HG03039 (cell line): ENCODE data around the gene BARX1.
"Not testable (repeated sequence)": the region's sequence is repeated elsewhere in the genome, so short reads cannot be mapped to it uniquely, and the experiment has no call there.

ENCODE experiments used
- ATAC-seq: cut with Tn5 transposase; IDR thresholded peaks from one replicate; pipeline ENCODE4 v1.9.1; 2021; ENCODE audit warnings: mild to moderate bottlenecking, moderate library complexity; ENCODE audit not compliant: unreplicated experiment

BARX1 gene

DNA sequence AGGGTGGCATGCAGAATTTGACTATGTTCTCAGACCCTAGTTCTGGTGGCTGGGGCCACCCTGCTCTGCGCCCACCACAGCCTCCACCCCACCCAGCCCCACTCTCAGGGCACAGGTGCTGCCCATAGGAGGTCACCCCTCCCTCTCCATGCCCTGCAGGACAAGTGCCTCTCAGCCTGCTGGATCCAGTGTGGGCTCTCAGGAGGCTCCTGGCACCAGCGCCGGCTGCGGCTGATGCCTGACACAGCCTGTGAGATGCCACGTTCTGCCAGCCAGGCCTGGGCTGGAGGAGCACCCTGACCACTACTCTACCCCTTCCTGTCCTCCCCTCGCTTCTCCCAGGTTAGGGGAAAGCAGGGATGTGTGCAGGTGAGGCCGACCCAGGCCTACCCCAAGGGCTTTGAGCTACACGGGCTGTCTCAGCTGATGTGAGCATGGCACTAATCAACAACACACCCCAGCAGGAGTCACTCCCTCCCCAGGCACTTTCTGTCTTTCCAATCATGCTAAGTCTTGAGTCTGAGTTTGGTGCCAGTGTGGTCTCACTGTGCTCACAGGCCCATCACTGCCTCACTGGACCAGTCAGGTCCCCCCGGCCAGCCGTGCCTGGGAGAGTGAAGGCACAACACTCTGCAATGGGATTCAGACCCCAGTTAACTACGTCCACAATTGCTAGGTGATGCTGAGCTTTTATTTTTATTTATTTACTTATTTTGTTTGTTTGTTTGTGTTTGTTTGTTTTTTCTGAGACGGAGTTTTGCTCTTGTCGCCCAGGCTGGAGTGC lies 12.1 kb upstream of the BARX1 start:
- no peak for ATAC-seq

DNA sequence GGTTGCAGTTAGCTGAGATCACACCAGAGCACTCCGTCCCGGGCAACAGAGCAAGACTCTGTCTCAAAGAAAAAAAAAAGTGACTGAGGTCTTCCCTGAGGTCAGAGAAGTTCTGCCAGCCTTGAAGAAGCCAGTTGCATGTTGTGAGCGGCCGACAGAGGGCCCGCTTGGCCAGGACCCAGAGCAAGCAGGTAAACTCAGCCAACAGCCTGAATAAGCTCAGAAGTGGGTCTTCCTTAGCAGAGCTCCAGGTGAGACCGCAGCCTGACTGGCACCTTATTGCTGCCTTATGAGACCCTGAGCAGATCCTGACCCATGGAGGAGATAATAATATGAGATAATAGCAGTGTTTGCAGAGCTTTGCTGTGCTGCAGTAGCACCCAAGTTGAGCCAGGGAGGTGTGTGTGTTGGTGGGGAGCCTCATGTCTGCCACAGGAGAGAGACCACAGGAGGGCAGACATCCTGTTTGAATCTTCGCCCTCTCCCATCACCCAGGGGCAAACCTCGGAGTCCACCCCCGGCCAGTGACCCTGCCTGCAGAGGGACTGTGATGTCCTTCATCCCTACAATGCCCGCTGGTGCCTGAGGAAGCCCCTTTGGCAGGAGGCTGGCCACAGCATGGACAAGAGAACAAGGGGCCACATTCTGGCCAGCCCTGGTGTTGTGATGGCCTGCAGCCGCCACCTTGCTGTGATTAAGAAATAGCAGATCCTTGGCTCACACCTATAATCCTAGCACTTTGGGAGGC lies 10.8 kb upstream of the BARX1 start:
- no peak for ATAC-seq

DNA sequence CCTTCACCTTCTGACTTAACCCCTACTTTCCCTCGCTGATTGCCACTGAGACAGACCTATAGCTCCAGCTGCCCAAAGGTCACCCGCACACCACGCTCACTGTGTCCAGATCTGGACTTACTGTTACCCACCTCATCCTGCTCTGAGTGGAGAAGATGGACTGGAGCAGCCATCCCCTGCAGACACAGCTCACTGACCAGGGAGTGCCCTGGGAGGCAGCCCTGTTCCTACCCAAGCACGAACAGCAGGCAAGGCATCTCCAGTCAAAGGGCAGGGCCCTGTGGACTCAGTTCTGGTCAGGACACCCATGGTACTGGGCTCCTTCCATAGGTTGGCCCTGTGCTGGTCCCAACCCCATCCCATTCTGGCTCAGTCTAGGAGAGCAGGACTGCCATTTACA lies 9.5 kb upstream of the BARX1 start:
- ATAC-seq = no peak

DNA sequence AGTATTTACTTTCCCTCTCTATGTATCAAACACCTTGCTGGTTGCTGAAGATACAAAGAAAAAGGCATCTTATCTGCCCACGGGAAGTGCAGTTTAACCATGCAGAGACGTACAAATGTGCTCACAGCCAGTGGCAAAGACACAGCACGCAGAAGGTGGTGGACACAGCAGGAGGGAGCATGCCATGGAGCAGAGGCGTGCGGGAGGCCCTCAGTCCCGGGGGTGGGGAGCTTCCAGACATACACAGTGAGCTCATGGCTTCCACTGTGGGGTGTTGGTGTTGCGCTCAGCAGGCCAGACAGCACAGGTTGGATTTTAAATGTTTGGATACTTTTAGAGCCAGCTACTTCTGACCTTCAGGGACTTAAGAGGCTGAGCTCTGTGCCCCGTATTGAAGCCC lies 8.8 kb upstream of the BARX1 start:
- ATAC-seq = no peak

DNA sequence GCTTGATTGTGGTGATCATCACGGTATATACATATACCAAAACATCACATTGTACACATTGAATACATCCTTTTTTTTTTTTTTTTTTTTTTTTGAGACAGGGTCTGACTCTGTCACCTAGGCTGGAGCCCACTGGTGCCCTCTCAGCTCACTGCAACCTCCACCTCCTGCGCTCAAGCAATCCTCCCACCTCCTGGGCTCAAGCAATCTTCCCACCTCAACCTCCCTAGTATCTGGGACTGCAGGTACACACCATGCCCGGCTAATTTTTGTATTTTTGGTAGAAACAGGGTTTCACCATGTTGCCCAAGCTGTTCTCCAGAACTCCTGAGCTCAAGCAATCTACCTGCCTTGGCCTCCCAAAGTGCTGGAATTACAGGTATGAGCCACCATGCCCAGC lies 8.3 kb upstream of the BARX1 start:
- not testable (repeated sequence) for ATAC-seq

DNA sequence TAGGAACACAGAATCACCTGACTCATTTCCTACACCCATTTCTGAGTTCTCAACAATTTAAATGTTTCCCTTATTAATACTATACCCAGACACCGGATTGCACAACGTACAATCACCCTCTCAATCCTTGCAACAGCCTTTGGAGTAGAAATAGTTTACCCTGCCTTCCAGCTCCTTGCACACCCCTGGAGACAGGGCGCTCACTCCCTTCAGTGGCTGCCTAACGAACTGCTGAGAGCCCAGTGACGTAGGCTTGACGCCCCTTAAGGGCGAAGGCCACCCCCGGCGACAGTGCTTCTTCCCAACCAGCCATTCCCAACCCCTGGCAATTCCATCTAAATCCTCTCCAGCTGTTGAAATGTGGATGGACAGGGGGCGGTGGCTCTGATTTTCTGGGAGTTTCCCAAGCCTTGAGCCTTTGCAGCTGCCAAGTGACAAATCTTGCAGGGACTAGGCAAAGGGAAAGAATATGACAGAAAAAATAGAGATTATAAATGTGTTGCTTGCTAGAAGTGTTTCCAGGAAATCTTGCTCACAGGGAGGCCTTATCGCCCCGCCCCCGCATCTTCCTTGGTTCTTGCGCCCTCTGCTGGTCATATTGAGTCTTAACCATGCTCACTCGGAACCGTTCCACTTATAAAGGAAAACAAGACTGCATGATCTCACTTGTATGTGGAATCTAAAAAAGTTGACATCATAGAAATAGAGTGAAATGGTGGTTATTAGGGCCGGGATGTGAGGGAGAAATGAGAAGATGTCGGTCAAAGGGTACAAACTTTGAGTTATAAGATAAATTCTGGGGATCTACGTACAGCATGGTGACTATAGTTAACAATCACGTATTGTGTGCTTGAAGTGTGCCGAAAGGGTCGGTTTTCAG lies 7.6 kb upstream of the BARX1 start:
- no peak for ATAC-seq

DNA sequence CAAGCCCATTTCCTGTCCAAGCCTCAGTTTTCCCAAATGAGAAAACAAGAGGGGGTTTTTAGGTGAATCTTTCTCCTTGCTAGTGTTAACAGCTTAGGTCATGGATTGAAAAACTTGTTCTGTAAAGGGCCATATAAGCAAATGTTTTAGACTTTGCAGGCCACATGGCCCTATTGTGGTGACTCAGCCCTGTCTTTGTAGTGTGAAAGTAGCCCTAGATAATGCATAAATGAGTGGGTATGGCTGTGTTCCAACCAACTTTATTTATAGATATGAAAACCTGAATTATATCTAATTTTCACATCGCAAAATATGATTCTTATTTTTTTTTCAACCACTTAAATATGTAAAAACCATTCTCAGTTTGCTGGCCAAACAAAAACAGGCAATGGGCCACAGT lies 6.9 kb upstream of the BARX1 start:
- ATAC-seq = no peak

DNA sequence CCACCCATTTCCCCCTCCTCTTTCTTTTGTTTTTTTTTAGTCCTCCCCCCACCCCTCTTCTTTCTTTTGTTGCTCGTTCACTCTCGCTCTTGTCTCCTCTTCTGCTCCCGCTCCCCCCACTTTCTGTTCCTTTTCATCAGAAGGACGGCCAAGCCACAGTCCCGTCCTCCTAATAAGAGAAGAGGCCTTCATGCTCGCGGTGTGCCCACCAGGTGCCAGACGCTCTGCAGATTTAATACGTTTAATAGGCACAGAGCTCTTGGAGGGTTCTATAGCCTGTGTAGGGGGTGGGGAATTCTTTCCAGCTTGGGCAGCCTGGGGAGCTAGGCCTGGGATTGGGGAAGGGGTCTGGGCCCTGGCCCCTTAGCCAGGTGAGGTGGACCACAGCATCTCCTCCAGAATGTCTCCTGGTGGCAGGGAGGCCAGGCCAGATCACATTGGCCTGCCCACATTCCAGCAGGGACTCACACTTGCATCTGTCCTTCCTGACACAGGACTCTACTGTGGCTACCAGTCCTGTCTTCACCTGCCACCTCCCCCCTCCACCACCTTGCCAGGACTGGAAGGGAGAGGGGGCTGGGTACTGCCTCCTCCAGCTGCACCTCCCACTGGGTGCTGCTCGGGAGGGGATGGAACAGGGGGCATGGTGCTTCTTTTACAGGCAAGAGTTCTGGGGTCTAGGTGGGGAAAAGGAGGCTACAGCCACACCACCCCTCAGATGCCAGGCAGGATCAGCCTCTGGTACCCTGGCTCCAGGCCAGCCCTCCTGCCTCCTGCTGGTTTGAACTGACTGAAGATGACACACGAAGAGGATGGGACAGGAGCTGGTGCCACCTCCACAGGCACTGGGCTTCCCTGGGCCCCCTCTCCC lies 6.1 kb upstream of the BARX1 start:
- ATAC-seq = no peak

DNA sequence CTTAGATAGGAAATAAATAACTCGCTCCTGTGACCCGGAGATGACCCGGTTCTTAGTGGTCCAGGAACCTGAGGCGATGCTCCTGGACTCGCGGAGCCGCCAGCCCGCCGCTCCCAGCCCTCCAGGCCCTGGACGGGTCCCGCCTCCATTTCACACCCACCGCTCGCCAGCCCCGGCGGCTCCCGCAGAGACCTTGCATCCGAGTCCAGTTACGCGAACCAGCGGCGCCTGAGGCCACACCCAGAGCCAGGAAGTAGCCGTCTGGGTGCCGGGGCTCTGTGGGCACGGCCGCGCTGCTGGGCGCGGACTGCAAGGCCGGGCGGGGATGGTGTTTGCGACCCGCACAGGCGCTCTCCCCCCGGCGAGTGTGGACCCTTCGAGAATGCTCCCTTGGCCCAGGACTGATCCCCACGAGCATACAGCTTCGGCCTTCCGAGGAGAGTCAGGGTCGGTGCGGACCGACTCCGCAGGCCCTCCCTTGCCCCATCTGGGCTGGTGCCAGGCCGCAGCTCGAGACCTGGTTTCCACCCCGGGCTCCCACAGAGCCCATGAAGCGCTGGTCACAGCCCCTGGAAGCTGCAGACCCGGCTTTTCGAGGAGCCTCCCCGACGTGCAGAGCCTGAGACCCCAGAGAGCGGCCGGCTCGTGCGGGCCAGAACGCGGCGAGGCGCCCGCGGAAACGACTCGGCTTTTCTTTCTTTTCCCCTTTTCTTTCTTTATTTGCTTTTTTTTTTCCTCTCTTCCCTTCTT lies 5.2 kb upstream of the BARX1 start:
- no peak for ATAC-seq

DNA sequence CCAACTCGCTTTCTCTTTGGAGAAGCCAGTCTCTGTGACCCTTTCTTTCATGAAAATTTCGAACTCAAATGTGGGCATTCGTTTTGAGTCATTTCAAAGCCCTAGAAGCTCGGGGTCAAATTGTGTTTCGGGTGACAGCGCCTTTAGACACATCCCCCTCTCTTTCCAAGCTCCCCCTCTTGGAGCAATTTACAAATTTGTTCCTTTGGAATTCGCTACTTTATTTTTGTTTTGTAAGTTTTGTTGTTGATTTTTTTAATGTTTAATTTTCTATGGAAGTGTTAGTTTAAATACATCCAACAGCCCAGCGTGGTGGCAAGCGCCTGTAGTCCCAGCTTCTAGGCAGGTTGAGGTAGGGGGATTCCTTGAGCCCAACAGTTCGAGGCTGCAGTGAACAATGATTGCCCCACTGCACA lies 4.6 kb upstream of the BARX1 start:
- no peak for ATAC-seq

DNA sequence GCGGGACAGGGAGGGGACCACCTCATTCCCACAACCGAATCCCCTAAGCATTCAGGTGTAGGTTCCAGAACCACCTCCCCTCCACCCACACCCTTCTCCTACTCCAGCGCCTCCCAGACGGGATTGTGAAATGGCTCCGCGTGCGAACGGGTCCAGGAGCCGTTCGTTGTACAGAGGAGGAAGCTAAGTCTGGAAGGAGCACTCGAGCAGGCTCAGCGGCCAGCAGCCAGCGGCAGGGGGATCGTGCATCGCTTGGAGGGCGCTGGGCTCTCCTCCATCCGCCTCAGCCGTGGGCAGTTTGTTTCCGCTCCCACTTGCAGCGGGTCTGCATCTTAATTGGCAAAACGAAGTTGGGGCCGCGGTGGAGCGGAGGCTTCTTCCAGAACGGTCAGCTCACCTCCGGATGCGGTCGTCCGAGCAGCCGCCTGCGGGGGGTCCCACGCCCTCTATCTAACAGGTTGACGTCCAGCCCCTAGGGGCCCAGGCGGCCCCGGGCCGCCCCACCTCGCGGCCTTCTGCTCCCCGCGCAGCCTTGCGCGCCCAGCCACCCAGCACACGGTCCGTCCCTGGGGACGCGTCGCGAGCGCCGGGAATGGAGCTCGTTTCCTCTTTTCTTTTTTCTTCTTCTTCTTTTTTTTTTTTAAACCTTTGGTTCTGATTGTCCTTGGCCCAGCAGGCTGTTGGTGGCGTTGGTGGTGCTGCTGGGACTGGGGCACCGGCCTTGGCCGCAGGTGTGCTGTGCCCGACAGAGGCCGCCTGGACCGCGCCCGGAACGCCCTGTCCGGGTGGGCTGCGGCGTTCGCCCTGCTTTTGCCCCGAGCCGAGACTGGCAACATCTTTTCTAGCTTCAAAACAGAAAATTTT lies 3.9 kb upstream of the BARX1 start:
- ATAC-seq = no peak

DNA sequence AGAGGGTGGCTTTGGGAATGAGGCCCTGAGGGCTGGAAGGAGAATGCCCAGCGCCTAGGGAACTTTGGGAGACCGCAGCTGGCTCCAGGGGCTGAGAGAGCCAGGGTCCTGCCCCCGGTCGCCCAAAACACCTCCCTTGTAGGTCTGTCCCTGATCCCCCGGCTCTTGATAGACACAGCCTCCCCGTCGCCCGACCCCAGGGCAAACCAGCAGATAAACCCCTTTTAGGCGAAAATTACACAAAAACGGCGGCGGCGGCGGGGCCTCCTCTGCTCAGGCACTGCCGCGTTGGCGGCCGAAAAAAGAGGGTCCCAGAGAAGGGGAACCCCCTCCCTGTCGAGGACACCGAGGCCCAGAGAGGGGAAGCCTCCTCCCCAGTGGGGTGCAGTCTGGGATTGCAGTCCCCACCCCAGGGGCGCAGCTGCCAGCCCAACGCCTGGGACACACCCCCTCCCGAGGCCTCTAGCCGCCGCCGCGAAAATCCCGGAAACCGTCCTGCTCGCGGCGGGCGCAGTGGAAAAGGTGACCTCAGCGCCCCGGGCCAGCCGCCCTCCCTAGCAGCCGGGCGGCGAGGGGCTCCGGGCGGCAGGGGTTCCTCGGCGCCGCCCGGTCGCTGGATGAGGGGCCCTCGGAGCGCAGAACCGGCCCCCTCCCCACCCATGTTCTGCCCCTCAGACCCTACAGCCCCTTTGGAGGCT lies 3.1 kb upstream of the BARX1 start:
- ATAC-seq = no peak

DNA sequence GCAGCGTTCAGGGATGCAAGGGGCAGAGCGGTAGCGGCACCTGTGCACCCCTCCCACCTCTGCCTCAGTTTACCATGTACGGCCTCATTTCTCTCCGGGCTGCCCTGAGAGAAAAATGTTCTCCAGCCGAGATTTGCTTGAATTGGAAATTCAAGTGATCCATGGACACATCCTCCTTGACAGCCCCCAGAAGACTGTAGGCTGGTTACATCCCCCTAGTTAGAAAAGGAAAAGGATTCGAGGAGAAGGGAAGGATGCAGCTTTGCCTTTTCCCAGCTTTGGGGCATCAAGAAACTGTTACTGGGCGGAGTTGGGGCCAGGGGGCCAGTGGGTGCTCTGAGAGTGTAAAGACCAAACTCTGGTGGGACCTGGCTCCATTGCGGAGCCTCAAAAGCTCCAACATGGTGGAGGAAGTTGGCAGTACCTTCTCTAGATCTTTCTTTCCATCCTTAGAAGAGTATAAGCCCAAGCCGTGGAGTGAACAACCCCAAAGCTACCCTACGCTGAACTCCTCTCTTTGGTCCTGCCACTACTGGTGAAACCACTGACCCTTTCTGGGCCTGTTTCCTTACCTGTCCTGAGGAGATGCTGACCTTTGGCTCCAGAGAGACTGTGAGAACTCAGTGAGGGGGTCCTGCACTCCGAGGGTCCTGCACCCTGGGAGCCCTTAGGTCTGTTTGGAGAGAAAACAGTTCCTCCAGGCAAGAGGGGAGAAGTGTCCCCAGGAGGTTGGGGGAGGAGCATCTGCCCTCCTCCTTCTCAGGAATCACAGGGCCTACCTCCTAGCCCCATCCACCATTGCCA lies 1.0 kb upstream of the BARX1 start:
- ATAC-seq = no peak

DNA sequence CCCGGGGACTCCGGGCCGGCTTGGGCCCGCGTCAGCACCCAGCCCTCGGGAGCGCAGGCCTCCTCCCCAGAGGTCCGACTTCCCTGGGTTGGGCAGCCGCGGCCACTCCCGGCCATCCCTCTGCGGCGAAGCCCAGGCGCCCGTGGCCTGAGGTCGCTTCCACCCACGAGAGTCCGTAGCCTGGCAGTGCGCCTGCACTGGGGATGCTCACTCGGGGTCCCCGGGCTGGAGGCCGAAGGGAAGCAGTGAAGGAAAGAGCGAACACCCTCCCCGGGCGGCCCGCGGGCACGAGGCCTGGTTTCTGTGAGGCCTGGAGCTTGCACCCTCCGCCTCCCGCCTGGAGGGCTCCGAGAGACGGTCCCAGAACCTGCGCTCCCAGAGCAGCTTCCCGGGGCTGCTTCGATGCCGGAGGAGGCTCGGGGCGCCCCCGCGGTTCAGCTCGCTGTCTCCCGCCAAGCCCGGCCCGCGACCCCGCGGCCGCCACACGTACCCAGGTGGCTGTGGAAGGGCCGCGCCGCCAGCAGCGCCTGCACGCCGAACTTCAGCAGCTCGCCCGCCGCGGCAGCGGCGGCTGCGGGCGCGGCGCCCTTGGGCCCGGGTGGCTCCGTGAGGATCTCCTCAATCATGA lies 607 bp downstream of the BARX1 start:
- ATAC-seq = no peak

DNA sequence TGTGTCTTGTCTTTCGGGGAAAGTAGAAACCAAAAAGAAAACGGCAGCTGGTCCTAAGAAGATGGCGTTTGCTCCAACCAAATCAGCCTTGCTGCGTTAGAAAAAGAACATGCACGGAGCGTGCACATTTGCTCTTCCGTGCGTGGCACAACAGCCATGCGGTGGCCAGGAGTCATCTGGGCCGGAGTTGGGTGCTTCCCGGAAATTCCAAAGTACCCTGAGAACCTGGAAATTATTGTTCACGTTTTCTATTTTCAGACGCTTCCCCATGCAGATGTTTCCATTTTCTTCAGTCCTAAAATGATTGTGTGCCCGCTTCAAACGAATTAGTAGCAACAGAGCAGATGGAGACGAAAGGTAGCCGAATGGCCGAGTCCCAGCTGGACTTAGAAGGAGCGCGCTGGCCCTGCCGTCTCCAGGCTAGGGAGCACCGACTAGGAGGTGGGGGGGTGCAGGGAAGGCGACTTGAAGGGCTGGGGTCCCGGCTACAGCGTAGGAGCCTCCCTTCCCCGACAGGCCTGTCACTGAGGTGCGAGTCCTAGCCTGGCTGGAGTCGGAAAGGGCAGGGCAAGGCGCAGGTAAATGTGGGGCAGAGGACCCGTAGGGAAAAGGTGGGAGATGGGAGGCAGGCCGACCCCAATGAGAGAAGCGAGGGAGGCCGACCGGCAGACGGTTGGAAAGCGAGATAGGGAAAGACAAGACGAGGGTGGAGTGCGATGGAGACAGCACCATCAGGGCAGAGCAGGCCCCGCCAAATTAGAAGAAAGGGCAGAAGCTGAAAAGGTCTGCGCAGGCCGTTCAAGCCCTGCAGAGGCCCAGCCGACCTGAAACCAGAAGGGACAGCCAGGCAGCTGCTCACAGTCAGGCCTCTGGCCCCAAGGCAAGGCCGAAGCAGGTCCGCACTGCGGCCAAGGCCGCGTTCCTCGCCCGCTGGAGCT lies 1.4 kb downstream of the BARX1 start:
- no peak for ATAC-seq
